ENCODE data around the gene COL18A1.

DNA sequence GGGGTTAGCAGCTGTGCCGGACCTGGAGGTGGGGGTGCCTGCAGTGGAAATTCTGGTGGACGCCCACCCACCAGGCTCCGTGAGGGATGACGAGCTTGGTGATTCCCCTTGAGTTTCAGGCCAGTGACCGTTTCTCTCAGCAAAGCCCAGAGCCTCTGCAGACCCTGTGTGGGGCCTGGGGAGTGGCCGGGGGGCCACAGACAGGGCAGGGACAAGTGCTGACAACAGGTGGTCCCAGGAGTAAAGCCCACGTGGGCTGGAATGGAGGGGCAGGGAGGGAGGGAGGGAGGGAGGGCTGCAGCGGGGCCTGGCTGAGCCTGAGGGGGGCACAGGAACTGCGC, 52.8 kb downstream of the COL18A1 start:
- TF ChIP-seq, protein P1, sequence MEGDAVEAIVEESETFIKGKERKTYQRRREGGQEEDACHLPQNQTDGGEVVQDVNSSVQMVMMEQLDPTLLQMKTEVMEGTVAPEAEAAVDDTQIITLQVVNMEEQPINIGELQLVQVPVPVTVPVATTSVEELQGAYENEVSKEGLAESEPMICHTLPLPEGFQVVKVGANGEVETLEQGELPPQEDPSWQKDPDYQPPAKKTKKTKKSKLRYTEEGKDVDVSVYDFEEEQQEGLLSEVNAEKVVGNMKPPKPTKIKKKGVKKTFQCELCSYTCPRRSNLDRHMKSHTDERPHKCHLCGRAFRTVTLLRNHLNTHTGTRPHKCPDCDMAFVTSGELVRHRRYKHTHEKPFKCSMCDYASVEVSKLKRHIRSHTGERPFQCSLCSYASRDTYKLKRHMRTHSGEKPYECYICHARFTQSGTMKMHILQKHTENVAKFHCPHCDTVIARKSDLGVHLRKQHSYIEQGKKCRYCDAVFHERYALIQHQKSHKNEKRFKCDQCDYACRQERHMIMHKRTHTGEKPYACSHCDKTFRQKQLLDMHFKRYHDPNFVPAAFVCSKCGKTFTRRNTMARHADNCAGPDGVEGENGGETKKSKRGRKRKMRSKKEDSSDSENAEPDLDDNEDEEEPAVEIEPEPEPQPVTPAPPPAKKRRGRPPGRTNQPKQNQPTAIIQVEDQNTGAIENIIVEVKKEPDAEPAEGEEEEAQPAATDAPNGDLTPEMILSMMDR (IDR thresholded peaks at IDR 0.05) = no peak
- TF ChIP-seq EZH2 (IDR thresholded peaks at IDR 0.05) (no peak), EZH2phosphoT487 (IDR thresholded peaks at IDR 0.05) (no peak)
